GM21737 (cell line): Measurements from ENCODE around the gene PDZK1IP1.
"Not testable (repeated sequence)": the region's sequence is repeated elsewhere in the genome, so short reads cannot be mapped to it uniquely, and the experiment has no call there.

Experiments
- ATAC-seq: cut with Tn5 transposase; IDR thresholded peaks from one replicate; pipeline ENCODE4 v1.9.1; 2021; ENCODE audit warnings: mild to moderate bottlenecking, moderate library complexity; ENCODE audit not compliant: unreplicated experiment

The PDZK1IP1 gene

GRCh38 chr1:47223921-47224675 is 34.3 kb upstream of the PDZK1IP1 start:
- ATAC-seq = no peak

GRCh38 chr1:47223174-47223920 is 33.5 kb upstream of the PDZK1IP1 start:
- no peak for ATAC-seq

GRCh38 chr1:47222476-47222875 is 32.6 kb upstream of the PDZK1IP1 start:
- no peak for ATAC-seq

- ATAC-seq = no peak
Measured at GRCh38 chr1:47219590-47220220, 29.9 kb upstream of the PDZK1IP1 start.

- ATAC-seq = no peak
Measured at GRCh38 chr1:47219001-47219400, 29.2 kb upstream of the PDZK1IP1 start.

GRCh38 chr1:47216278-47217059 is 26.6 kb upstream of the PDZK1IP1 start:
- no peak for ATAC-seq

GRCh38 chr1:47215713-47216112 is 25.9 kb upstream of the PDZK1IP1 start:
- ATAC-seq = no peak

GRCh38 chr1:47214549-47214948 is 24.7 kb upstream of the PDZK1IP1 start:
- ATAC-seq = no peak

GRCh38 chr1:47213230-47213963 is 23.6 kb upstream of the PDZK1IP1 start:
- ATAC-seq = no peak

- ATAC-seq = no peak
Measured at GRCh38 chr1:47212636-47213229, 22.9 kb upstream of the PDZK1IP1 start.

GRCh38 chr1:47211796-47212269 is 22.0 kb upstream of the PDZK1IP1 start:
- no peak for ATAC-seq

- no peak for ATAC-seq
Measured at GRCh38 chr1:47210666-47211065, 20.8 kb upstream of the PDZK1IP1 start.

- ATAC-seq = no peak
Measured at GRCh38 chr1:47209725-47210325, 20.0 kb upstream of the PDZK1IP1 start.

GRCh38 chr1:47209091-47209490 is 19.3 kb upstream of the PDZK1IP1 start:
- ATAC-seq = no peak

GRCh38 chr1:47208374-47208850 is 18.6 kb upstream of the PDZK1IP1 start:
- no peak for ATAC-seq

- no peak for ATAC-seq
Measured at GRCh38 chr1:47207803-47208373, 18.1 kb upstream of the PDZK1IP1 start.

- ATAC-seq = no peak
Measured at GRCh38 chr1:47205918-47206317, 16.1 kb upstream of the PDZK1IP1 start.

GRCh38 chr1:47203504-47203903 is 13.7 kb upstream of the PDZK1IP1 start:
- not testable (repeated sequence) for ATAC-seq

GRCh38 chr1:47201179-47201578 is 11.3 kb upstream of the PDZK1IP1 start:
- ATAC-seq = no peak
